ENCODE measurements around the gene RNF224. TPM values are rescaled to one million over a fixed set of nuclear protein-coding genes. Genes with fewer than 3 reads are reported as not detected.

RNF224 gene
- total and polyA plus RNA-seq, 2 of the 13 experiments (the other 11 are each of a cell fraction or from before 2014, with no cell fraction given) = 0.09 TPM; not detected in 1

GRCh38 chr9:137254624-137255447 is 27.5 kb downstream of the RNF224 start, which contains the start of gene NELFB (continued):
- no peak; the same call in 1 of the 2 replicates for TF ChIP-seq ZSCAN20 (CRISPR knock-in tag; IDR thresholded peaks at IDR 0.05; ENCODE audit: borderline replicate concordance)
- TF ChIP-seq ZNF225 (CRISPR knock-in tag; IDR thresholded peaks at IDR 0.05) = no peak
- peak; percentile 99 for TF ChIP-seq ZBTB1 (CRISPR knock-in tag; IDR thresholded peaks at IDR 0.05; ENCODE audit: borderline replicate concordance)
- TF ChIP-seq, protein P1, sequence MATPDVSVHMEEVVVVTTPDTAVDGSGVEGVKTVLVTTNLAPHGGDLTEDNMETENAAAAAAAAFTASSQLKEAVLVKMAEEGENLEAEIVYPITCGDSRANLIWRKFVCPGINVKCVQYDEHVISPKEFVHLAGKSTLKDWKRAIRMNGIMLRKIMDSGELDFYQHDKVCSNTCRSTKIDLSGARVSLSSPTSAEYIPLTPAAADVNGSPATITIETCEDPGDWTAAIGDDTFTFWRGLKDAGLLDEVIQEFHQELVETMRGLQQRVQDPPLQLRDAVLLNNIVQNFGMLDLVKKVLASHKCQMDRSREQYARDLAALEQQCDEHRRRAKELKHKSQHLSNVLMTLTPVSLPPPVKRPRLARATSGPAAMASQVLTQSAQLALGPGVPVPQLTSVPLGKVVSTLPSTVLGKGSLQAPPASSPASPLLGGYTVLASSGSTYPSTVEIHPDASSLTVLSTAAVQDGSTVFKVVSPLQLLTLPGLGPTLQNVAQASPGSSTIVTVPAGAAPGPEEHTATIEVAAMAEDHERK (CRISPR knock-in tag; IDR thresholded peaks at IDR 0.05; ENCODE audit: low read depth) = no peak
- TF ChIP-seq ZNF788 (CRISPR knock-in tag; IDR thresholded peaks at IDR 0.05; ENCODE audit: borderline replicate concordance) = no peak
- TF ChIP-seq ERF (CRISPR knock-in tag; IDR thresholded peaks at IDR 0.05) = peak; percentile 60
- peak; percentile 45; the same call in 1 of the 2 replicates for TF ChIP-seq RAD21 (CRISPR knock-in tag; IDR thresholded peaks at IDR 0.05)
- TF ChIP-seq MIER3 (CRISPR knock-in tag; IDR thresholded peaks at IDR 0.05; ENCODE audit: borderline replicate concordance) = no peak
- TF ChIP-seq ZNF841 (CRISPR knock-in tag; IDR thresholded peaks at IDR 0.05; ENCODE audit: borderline replicate concordance) = peak; percentile 79
- no peak for TF ChIP-seq ZNF564 (CRISPR knock-in tag; IDR thresholded peaks at IDR 0.05)
- TF ChIP-seq ZNF501 (CRISPR knock-in tag; IDR thresholded peaks at IDR 0.05) = peak; percentile 7; the same call in 1 of the 2 replicates
- TF ChIP-seq ZNF550 (CRISPR knock-in tag; IDR thresholded peaks at IDR 0.05; ENCODE audit: borderline replicate concordance) = no peak
- TF ChIP-seq ZNF10 (CRISPR knock-in tag; IDR thresholded peaks at IDR 0.05; ENCODE audit: borderline replicate concordance, low read depth) = no peak
- TF ChIP-seq E2F5 (CRISPR knock-in tag; conservative IDR thresholded peaks at IDR 0.05) = no peak
- TF ChIP-seq ZNF850 (CRISPR knock-in tag; conservative IDR thresholded peaks at IDR 0.05) = no peak
- no peak for TF ChIP-seq ZNF614 (CRISPR knock-in tag; IDR thresholded peaks at IDR 0.05; ENCODE audit: borderline replicate concordance)
- TF ChIP-seq, protein P2, sequence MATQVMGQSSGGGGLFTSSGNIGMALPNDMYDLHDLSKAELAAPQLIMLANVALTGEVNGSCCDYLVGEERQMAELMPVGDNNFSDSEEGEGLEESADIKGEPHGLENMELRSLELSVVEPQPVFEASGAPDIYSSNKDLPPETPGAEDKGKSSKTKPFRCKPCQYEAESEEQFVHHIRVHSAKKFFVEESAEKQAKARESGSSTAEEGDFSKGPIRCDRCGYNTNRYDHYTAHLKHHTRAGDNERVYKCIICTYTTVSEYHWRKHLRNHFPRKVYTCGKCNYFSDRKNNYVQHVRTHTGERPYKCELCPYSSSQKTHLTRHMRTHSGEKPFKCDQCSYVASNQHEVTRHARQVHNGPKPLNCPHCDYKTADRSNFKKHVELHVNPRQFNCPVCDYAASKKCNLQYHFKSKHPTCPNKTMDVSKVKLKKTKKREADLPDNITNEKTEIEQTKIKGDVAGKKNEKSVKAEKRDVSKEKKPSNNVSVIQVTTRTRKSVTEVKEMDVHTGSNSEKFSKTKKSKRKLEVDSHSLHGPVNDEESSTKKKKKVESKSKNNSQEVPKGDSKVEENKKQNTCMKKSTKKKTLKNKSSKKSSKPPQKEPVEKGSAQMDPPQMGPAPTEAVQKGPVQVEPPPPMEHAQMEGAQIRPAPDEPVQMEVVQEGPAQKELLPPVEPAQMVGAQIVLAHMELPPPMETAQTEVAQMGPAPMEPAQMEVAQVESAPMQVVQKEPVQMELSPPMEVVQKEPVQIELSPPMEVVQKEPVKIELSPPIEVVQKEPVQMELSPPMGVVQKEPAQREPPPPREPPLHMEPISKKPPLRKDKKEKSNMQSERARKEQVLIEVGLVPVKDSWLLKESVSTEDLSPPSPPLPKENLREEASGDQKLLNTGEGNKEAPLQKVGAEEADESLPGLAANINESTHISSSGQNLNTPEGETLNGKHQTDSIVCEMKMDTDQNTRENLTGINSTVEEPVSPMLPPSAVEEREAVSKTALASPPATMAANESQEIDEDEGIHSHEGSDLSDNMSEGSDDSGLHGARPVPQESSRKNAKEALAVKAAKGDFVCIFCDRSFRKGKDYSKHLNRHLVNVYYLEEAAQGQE (IDR thresholded peaks at IDR 0.05; ENCODE audit: borderline replicate concordance in 1 of 2, low read depth in 1 of 2, low read length in 2 of 2) = no peak
- TF ChIP-seq ZNF563 (CRISPR knock-in tag; IDR thresholded peaks at IDR 0.05) = peak; percentile 50; the same call in 1 of the 2 replicates
- TF ChIP-seq ZNF879 (CRISPR knock-in tag; IDR thresholded peaks at IDR 0.05) = no peak
- TF ChIP-seq, protein P3, sequence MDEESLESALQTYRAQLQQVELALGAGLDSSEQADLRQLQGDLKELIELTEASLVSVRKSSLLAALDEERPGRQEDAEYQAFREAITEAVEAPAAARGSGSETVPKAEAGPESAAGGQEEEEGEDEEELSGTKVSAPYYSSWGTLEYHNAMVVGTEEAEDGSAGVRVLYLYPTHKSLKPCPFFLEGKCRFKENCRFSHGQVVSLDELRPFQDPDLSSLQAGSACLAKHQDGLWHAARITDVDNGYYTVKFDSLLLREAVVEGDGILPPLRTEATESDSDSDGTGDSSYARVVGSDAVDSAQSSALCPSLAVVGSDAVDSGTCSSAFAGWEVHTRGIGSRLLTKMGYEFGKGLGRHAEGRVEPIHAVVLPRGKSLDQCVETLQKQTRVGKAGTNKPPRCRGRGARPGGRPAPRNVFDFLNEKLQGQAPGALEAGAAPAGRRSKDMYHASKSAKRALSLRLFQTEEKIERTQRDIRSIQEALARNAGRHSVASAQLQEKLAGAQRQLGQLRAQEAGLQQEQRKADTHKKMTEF (CRISPR knock-in tag; IDR thresholded peaks at IDR 0.05) = peak; percentile 23; the same call in 1 of the 2 replicates
- TF ChIP-seq ZNF292 (CRISPR knock-in tag; IDR thresholded peaks at IDR 0.05; ENCODE audit: borderline replicate concordance, low read depth) = no peak
- no peak for TF ChIP-seq ZNF839 (CRISPR knock-in tag; IDR thresholded peaks at IDR 0.05; ENCODE audit: borderline replicate concordance)
